Peyer's patch (tissue), 4 donors: ENCODE data around the gene HP1BP3.

ENCODE experiments used
- POLR2A ChIP-seq, 2 donors: fragments of 450-650 bp; IDR thresholded peaks; one replicate each; pipeline ENCODE4 v1.5.1; 2017; ENCODE audit warnings: antibody characterized with exemption in 2 of 2, mild to moderate bottlenecking in 2 of 2, moderate library complexity in 2 of 2
- TF ChIP-seq, protein P1 (sequence below), 6 experiments: fragments of 450-650 bp in 4 of 6; fragments of 200-600 bp in 2 of 6; sonication (generic) in 1 of 6; IDR thresholded peaks; one replicate each; pipeline ENCODE4 v1.5.1; 2017 to 2019; ENCODE audit warnings: antibody characterized with exemption in 6 of 6, mild to moderate bottlenecking in 3 of 6, moderate library complexity in 1 of 6

- TF ChIP-seq, protein P1, sequence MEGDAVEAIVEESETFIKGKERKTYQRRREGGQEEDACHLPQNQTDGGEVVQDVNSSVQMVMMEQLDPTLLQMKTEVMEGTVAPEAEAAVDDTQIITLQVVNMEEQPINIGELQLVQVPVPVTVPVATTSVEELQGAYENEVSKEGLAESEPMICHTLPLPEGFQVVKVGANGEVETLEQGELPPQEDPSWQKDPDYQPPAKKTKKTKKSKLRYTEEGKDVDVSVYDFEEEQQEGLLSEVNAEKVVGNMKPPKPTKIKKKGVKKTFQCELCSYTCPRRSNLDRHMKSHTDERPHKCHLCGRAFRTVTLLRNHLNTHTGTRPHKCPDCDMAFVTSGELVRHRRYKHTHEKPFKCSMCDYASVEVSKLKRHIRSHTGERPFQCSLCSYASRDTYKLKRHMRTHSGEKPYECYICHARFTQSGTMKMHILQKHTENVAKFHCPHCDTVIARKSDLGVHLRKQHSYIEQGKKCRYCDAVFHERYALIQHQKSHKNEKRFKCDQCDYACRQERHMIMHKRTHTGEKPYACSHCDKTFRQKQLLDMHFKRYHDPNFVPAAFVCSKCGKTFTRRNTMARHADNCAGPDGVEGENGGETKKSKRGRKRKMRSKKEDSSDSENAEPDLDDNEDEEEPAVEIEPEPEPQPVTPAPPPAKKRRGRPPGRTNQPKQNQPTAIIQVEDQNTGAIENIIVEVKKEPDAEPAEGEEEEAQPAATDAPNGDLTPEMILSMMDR (IDR thresholded peaks at IDR 0.05), result no peak
- TF ChIP-seq POLR2A (IDR thresholded peaks at IDR 0.05), result no peak
Measured at GRCh38 chr1:20712215-20712577, 74.9 kb downstream of the HP1BP3 start.
